HUES48 (cell line): ENCODE data around the gene PRAMEF15.
"Not testable (repeated sequence)": the region's sequence is repeated elsewhere in the genome, so short reads cannot be mapped to it uniquely, and the experiment has no call there.

Source experiments
- H3K27ac ChIP-seq: one replicate; pipeline ENCODE4 v1.7.0; 2013; ENCODE audit warnings: low read depth, low read length, inconsistent platforms
- H3K27me3 ChIP-seq: 2 replicates; pipeline ENCODE4 v1.6.1; 2013; ENCODE audit warnings: mild to moderate bottlenecking, low read length; ENCODE audit not compliant: control insufficient read depth, insufficient read depth
- H3K36me3 ChIP-seq: 2 replicates; pipeline ENCODE4 v1.6.1; 2013; ENCODE audit warnings: low read length; ENCODE audit not compliant: control insufficient read depth, insufficient read depth
- H3K4me1 ChIP-seq: 2 replicates; pipeline ENCODE4 v1.6.1; 2013; ENCODE audit warnings: mild to moderate bottlenecking, low read length; ENCODE audit not compliant: control insufficient read depth, insufficient read depth
- H3K4me3 ChIP-seq: 2 replicates; pipeline ENCODE4 v1.5.1; 2013; ENCODE audit warnings: mild to moderate bottlenecking, low read depth, low read length
- H3K9ac ChIP-seq: 2 replicates; pipeline ENCODE4 v1.6.1; 2013; ENCODE audit warnings: mild to moderate bottlenecking, low read depth, low read length, moderate library complexity
- H3K9me3 ChIP-seq: 2 replicates; pipeline ENCODE4 v1.6.1; 2013; ENCODE audit warnings: low read length; ENCODE audit not compliant: control insufficient read depth, insufficient read depth

PRAMEF15 gene

GRCh38 chr1:13315281-13315680, at the start of gene PRAMEF15:
TSS of gene PRAMEF15 (plus strand) at chr1:13315581. CDS start at chr1:13318408, 2,827 bp downstream.
- not testable (repeated sequence) for H3K9ac ChIP-seq, H3K27ac ChIP-seq, H3K4me1 ChIP-seq, H3K9me3 ChIP-seq, H3K4me3 ChIP-seq, H3K27me3 ChIP-seq, H3K36me3 ChIP-seq

- not testable (repeated sequence) for H3K4me3 ChIP-seq, H3K36me3 ChIP-seq, H3K27me3 ChIP-seq, H3K9me3 ChIP-seq, H3K27ac ChIP-seq, H3K9ac ChIP-seq, H3K4me1 ChIP-seq
Observed at GRCh38 chr1:13277016-13277415, 38.4 kb upstream of the PRAMEF15 start.

GRCh38 chr1:13279617-13280016, 35.8 kb upstream of the PRAMEF15 start:
- H3K4me3 ChIP-seq, H3K9me3 ChIP-seq, H3K27ac ChIP-seq, H3K36me3 ChIP-seq, H3K4me1 ChIP-seq, H3K27me3 ChIP-seq, H3K9ac ChIP-seq: not testable (repeated sequence)

- not testable (repeated sequence) for H3K4me1 ChIP-seq, H3K4me3 ChIP-seq, H3K36me3 ChIP-seq, H3K9me3 ChIP-seq, H3K9ac ChIP-seq, H3K27me3 ChIP-seq, H3K27ac ChIP-seq
Observed at GRCh38 chr1:13285037-13285436, 30.3 kb upstream of the PRAMEF15 start, which contains the start of gene PRAMEF8. TSS of gene PRAMEF8 (minus strand) at chr1:13285137. CDS start at chr1:13284091, 1,046 bp downstream.

- not testable (repeated sequence) for H3K36me3 ChIP-seq, H3K9me3 ChIP-seq, H3K27ac ChIP-seq, H3K4me3 ChIP-seq, H3K27me3 ChIP-seq, H3K4me1 ChIP-seq, H3K9ac ChIP-seq
Observed at GRCh38 chr1:13289030-13289429, 26.4 kb upstream of the PRAMEF15 start.

- not testable (repeated sequence) for H3K27me3 ChIP-seq, H3K4me1 ChIP-seq, H3K9ac ChIP-seq, H3K4me3 ChIP-seq, H3K36me3 ChIP-seq, H3K27ac ChIP-seq, H3K9me3 ChIP-seq
Observed at GRCh38 chr1:13297216-13297931, 18.0 kb upstream of the PRAMEF15 start.

GRCh38 chr1:13298699-13299098, 16.7 kb upstream of the PRAMEF15 start:
- not testable (repeated sequence) for H3K36me3 ChIP-seq, H3K9ac ChIP-seq, H3K27ac ChIP-seq, H3K27me3 ChIP-seq, H3K9me3 ChIP-seq, H3K4me1 ChIP-seq, H3K4me3 ChIP-seq

GRCh38 chr1:13302197-13302596, 13.2 kb upstream of the PRAMEF15 start:
- not testable (repeated sequence) for H3K9ac ChIP-seq, H3K27me3 ChIP-seq, H3K27ac ChIP-seq, H3K9me3 ChIP-seq, H3K36me3 ChIP-seq, H3K4me1 ChIP-seq, H3K4me3 ChIP-seq

GRCh38 chr1:13303239-13303638, 12.1 kb upstream of the PRAMEF15 start, which contains the start of gene PRAMEF33:
TSS of gene PRAMEF33 (plus strand) at chr1:13303539. CDS start at chr1:13305955, 2,416 bp downstream.
- H3K4me1 ChIP-seq, H3K27ac ChIP-seq, H3K36me3 ChIP-seq, H3K9ac ChIP-seq, H3K9me3 ChIP-seq, H3K27me3 ChIP-seq, H3K4me3 ChIP-seq: not testable (repeated sequence)

GRCh38 chr1:13342496-13342895, 27.1 kb downstream of the PRAMEF15 start:
- not testable (repeated sequence) for H3K9ac ChIP-seq, H3K4me1 ChIP-seq, H3K36me3 ChIP-seq, H3K9me3 ChIP-seq, H3K27ac ChIP-seq, H3K27me3 ChIP-seq, H3K4me3 ChIP-seq

- not testable (repeated sequence) for H3K9me3 ChIP-seq, H3K27ac ChIP-seq, H3K27me3 ChIP-seq, H3K4me3 ChIP-seq, H3K9ac ChIP-seq, H3K36me3 ChIP-seq, H3K4me1 ChIP-seq
Observed at GRCh38 chr1:13347034-13347433, 31.7 kb downstream of the PRAMEF15 start, which contains the start of gene PRAMEF14. TSS of gene PRAMEF14 (minus strand) at chr1:13347134. CDS start at chr1:13345314, 1,820 bp downstream.
